K562 (cell line): ENCODE measurements around the gene ANKRD16. TPM values are rescaled to one million over a fixed set of nuclear protein-coding genes. Genes with fewer than 3 reads are reported as not detected.

Experiments
- CHD1 ChIP-seq: fragments of 200-600 bp; sonication (generic); IDR thresholded peaks from one replicate; pipeline ENCODE4 v1.6.1; 2012; ENCODE audit warnings: mild to moderate bottlenecking, moderate library complexity, low read length, inconsistent platforms
- CHD4 ChIP-seq: fragments of 200-600 bp; sonication (generic); IDR thresholded peaks from 3 replicates; pipeline ENCODE4 v1.6.1; 2012; ENCODE audit warnings: low read depth, mild to moderate bottlenecking, mixed read lengths, low read length, inconsistent platforms; ENCODE audit not compliant: insufficient read depth, insufficient replicate concordance, poor library complexity, severe bottlenecking
- FOXJ2 ChIP-seq: fragments of 200-800 bp; sonication (Bioruptor generic); IDR thresholded peaks from 2 replicates; pipeline ENCODE4 v1.6.1; 2016; ENCODE audit warnings: missing genetic modification characterization, missing compliant biosample characterization
- HDAC1 ChIP-seq, 2 experiments: fragments of 450-650 bp; IDR thresholded peaks; 2 replicates each; pipeline ENCODE4 v1.6.1; 2016 to 2017; ENCODE audit warnings: inconsistent platforms in 1 of 2, mild to moderate bottlenecking in 1 of 2, moderate library complexity in 1 of 2
- HEY1 ChIP-seq: fragments of 250-450 bp; sonication (Bioruptor Pico); IDR thresholded peaks from 2 replicates; pipeline ENCODE4 v1.5.0; 2020; ENCODE audit warnings: mild to moderate bottlenecking, moderate library complexity, borderline replicate concordance
- KDM1A ChIP-seq, 2 experiments: fragments of 450-650 bp; IDR thresholded peaks; 2 replicates each; pipeline ENCODE4 v1.6.1; 2016; ENCODE audit warnings: mild to moderate bottlenecking in 2 of 2
- MEF2D ChIP-seq: conservative IDR thresholded peaks from 2 replicates; pipeline ENCODE4 v1.6.1; 2016; ENCODE audit warnings: low read depth, missing genetic modification characterization, missing compliant biosample characterization
- MYC ChIP-seq, 2 experiments: fragments of 250-450 bp in 1 of 2; sonication (Bioruptor Pico) in 1 of 2; IDR thresholded peaks; 2 replicates each; pipeline versions ENCODE4 v1.5.1 to v1.6.1; 2012 to 2021; ENCODE audit warnings: low read depth in 2 of 2, borderline replicate concordance in 1 of 2, improper control_type of control experiment in 1 of 2, low read length in 1 of 2, mild to moderate bottlenecking in 1 of 2, moderate library complexity in 1 of 2
- NFRKB ChIP-seq: fragments of 450-650 bp; IDR thresholded peaks from 2 replicates; pipeline ENCODE4 v1.6.1; 2016; ENCODE audit warnings: low read depth
- PHF21A ChIP-seq: fragments of 450-650 bp; IDR thresholded peaks from 2 replicates; pipeline ENCODE4 v1.6.1; 2017; ENCODE audit warnings: low read depth, borderline replicate concordance
- RB1 ChIP-seq: fragments of 450-650 bp; IDR thresholded peaks from 2 replicates; pipeline ENCODE4 v1.6.1; 2017; ENCODE audit warnings: low read depth, mild to moderate bottlenecking
- RFX7 ChIP-seq: fragments of 250-450 bp; sonication (Bioruptor Pico); IDR thresholded peaks from 2 replicates; pipeline ENCODE4 v1.5.1; 2021; ENCODE audit warnings: mild to moderate bottlenecking
- SMARCE1 ChIP-seq: fragments of 450-650 bp; IDR thresholded peaks from 2 replicates; pipeline ENCODE4 v1.7.1; 2016; ENCODE audit warnings: mild to moderate bottlenecking
- U2AF1 ChIP-seq: fragments of 200-400 bp; formaldehyde crosslinking; optimal IDR thresholded peaks from 2 replicates; pipeline ENCODE3; 2017; ENCODE audit warnings: mild to moderate bottlenecking, low read depth, low read length, moderate library complexity
- ZBTB1 ChIP-seq: sonication (generic); formaldehyde crosslinking; IDR thresholded peaks from 2 replicates; pipeline ENCODE4 v1.8.1; 2023; ENCODE audit warnings: missing genetic modification reagents, low read depth, mild to moderate bottlenecking, borderline replicate concordance
- ZEB2 ChIP-seq: fragments of 450-650 bp; IDR thresholded peaks from 2 replicates; pipeline ENCODE4 v1.6.1; 2016
- polyA plus RNA-seq, 8 experiments: library from polyadenylated mRNA; depleted of rRNA in 4 of 8; stranded (reverse) in 5 of 8; unstranded in 3 of 8; fragments of >200 nt; fragmentation: Nextera tagmentation in 2 of 8; fragmentation: Illumina TruSeq in 1 of 8; extraction: Ambion mirVana in 2 of 8; extraction: Trizol in 1 of 8; gene quantifications; 2 replicates each; pipeline versions ENCODE4 v1.2.1 to v1.2.3, GENCODE V29; 2011 to 2014; ENCODE audit warnings: inconsistent platforms in 1 of 8, missing spikeins in 1 of 8
- total RNA-seq, 7 experiments: library from RNA; depleted of rRNA in 6 of 7; stranded (reverse); fragments of >200 nt in 6 of 7; fragmentation: Illumina TruSeq in 2 of 7; extraction: Trizol in 2 of 7; gene quantifications; 2 replicates each; pipeline versions ENCODE4 v1.2.1 to v1.2.3, GENCODE V29; 2011 to 2021; ENCODE audit warnings: low replicate concordance in 1 of 7
- TF ChIP-seq, protein P1 (sequence below): sonication (generic); formaldehyde crosslinking; IDR thresholded peaks from 2 replicates; pipeline ENCODE4 v1.9.0; 2022; ENCODE audit warnings: mild to moderate bottlenecking, missing genetic modification reagents
- TF ChIP-seq, protein P2 (sequence below): IDR thresholded peaks from 2 replicates; pipeline ENCODE4 v1.6.1; 2011; ENCODE audit not compliant: insufficient read length; ENCODE audit errors: extremely low read depth
- TF ChIP-seq, protein P3 (sequence below), 2 experiments: IDR thresholded peaks; 2 replicates each; pipeline ENCODE4 v1.6.1; 2012; ENCODE audit warnings: improper control_type of control experiment in 2 of 2, low read depth in 2 of 2, low read length in 2 of 2, borderline replicate concordance in 1 of 2
- TF ChIP-seq, protein P4 (sequence below): sonication (generic); formaldehyde crosslinking; IDR thresholded peaks from 2 replicates; pipeline ENCODE4 v1.8.0; 2022; ENCODE audit warnings: mild to moderate bottlenecking, missing genetic modification reagents
- TF ChIP-seq, protein P5 (sequence below): fragments of 250-450 bp; sonication (Bioruptor Pico); IDR thresholded peaks from 2 replicates; pipeline ENCODE4 v1.5.0; 2020; ENCODE audit warnings: mild to moderate bottlenecking

Gene ANKRD16
- total and polyA plus RNA-seq, 9 of the 15 experiments (the other 6 are each of a cell fraction or from before 2014, with no cell fraction given), result 1.5 to 16.0 (median 9.5) TPM

DNA sequence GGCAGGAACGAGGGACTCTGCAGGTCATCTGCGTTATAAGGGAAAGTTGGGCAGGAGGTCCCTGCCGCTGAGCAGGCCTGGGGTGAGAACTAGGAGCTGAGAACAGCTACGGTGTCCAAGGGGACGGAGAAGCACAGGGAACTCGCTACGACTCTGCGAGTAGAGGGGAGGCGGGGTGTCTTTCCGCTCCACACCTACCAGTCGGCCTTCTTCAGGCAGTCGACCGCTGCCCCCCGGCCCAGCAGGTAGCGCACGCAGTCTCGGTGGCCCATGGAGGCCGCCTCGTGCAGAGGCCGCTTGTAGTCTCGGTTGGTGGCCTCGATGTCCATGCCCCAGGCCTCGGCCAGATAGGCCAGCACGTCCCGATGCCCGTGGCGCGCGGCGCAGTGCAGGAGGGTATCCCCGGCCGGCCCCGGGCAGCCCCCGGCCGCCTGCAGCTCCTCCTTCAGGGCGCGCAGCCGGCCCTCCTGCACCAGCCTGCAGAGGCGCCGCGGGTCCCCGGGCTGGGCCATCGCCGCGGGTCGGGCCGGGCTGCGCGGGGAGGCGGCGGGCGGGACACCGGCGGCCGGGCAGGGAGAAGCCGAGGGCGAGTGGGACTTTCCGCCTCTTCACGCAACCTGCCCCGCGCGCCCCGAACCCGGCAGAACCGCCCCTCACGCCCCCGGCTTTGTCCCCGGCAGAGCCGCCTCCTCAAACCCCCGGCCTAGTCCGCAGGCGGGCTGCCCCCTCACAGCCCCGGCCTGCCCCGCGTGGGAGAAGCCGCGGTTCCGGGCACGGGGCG lies 660 bp downstream of the ANKRD16 start (continued):
- TF ChIP-seq MYC (IDR thresholded peaks at IDR 0.05; ENCODE audit: low read depth, low read length), result 0 out of 2 replicates have a peak, but pooled peaks have one; percentile 41
- TF ChIP-seq MYC (CRISPR knock-in tag; IDR thresholded peaks at IDR 0.05; ENCODE audit: borderline replicate concordance, low read depth), result no peak
- TF ChIP-seq, protein P1, sequence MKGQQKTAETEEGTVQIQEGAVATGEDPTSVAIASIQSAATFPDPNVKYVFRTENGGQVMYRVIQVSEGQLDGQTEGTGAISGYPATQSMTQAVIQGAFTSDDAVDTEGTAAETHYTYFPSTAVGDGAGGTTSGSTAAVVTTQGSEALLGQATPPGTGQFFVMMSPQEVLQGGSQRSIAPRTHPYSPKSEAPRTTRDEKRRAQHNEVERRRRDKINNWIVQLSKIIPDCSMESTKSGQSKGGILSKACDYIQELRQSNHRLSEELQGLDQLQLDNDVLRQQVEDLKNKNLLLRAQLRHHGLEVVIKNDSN, result peak; percentile 27; the same call in 1 of the 2 replicates
- peak; percentile 1 for TF ChIP-seq CHD1
- TF ChIP-seq MEF2D, result no peak
- TF ChIP-seq, protein P2, sequence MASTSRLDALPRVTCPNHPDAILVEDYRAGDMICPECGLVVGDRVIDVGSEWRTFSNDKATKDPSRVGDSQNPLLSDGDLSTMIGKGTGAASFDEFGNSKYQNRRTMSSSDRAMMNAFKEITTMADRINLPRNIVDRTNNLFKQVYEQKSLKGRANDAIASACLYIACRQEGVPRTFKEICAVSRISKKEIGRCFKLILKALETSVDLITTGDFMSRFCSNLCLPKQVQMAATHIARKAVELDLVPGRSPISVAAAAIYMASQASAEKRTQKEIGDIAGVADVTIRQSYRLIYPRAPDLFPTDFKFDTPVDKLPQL, result no peak
- TF ChIP-seq FOXJ2 (tag), result no peak
- TF ChIP-seq RB1, result 0 out of 2 replicates have a peak, but pooled peaks have one; percentile 15
- TF ChIP-seq HDAC1 (IDR thresholded peaks at IDR 0.05), result peak in 1 of 2 experiments; percentile 8; a peak in 1 of 4 replicates
- TF ChIP-seq SMARCE1, result no peak
- TF ChIP-seq KDM1A (IDR thresholded peaks at IDR 0.05), result no peak
- no peak for TF ChIP-seq PHF21A
- TF ChIP-seq, protein P3, sequence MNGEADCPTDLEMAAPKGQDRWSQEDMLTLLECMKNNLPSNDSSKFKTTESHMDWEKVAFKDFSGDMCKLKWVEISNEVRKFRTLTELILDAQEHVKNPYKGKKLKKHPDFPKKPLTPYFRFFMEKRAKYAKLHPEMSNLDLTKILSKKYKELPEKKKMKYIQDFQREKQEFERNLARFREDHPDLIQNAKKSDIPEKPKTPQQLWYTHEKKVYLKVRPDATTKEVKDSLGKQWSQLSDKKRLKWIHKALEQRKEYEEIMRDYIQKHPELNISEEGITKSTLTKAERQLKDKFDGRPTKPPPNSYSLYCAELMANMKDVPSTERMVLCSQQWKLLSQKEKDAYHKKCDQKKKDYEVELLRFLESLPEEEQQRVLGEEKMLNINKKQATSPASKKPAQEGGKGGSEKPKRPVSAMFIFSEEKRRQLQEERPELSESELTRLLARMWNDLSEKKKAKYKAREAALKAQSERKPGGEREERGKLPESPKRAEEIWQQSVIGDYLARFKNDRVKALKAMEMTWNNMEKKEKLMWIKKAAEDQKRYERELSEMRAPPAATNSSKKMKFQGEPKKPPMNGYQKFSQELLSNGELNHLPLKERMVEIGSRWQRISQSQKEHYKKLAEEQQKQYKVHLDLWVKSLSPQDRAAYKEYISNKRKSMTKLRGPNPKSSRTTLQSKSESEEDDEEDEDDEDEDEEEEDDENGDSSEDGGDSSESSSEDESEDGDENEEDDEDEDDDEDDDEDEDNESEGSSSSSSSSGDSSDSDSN (IDR thresholded peaks at IDR 0.05; ENCODE audit: borderline replicate concordance in 1 of 2, low read depth in 2 of 2, low read length in 2 of 2), result peak; percentile 38 to 46; a peak in 2 of 4 replicates
- no peak for TF ChIP-seq RFX7 (CRISPR knock-in tag)
- TF ChIP-seq HEY1 (CRISPR knock-in tag), result no peak
- TF ChIP-seq ZBTB1 (CRISPR knock-in tag), result no peak; the same call in 1 of the 2 replicates
- TF ChIP-seq, protein P4, sequence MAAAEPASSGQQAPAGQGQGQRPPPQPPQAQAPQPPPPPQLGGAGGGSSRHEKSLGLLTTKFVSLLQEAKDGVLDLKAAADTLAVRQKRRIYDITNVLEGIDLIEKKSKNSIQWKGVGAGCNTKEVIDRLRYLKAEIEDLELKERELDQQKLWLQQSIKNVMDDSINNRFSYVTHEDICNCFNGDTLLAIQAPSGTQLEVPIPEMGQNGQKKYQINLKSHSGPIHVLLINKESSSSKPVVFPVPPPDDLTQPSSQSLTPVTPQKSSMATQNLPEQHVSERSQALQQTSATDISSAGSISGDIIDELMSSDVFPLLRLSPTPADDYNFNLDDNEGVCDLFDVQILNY, result no peak
- no peak for TF ChIP-seq CHD4
- TF ChIP-seq, protein P5, sequence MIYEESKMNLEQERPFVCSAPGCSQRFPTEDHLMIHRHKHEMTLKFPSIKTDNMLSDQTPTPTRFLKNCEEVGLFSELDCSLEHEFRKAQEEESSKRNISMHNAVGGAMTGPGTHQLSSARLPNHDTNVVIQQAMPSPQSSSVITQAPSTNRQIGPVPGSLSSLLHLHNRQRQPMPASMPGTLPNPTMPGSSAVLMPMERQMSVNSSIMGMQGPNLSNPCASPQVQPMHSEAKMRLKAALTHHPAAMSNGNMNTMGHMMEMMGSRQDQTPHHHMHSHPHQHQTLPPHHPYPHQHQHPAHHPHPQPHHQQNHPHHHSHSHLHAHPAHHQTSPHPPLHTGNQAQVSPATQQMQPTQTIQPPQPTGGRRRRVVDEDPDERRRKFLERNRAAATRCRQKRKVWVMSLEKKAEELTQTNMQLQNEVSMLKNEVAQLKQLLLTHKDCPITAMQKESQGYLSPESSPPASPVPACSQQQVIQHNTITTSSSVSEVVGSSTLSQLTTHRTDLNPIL (CRISPR knock-in tag), result no peak
- no peak for TF ChIP-seq ZEB2
- TF ChIP-seq U2AF1, result no peak
- TF ChIP-seq NFRKB, result no peak
